ENCODE results near the gene NCOA5. TPM values are rescaled to one million over a fixed set of nuclear protein-coding genes. Genes with fewer than 3 reads are reported as not detected.

NCOA5 gene
- polyA plus RNA-seq, 1 donor (not counting 4 experiments of a cell fraction or from before 2014, with no cell fraction given), result 17.6 TPM

DNA sequence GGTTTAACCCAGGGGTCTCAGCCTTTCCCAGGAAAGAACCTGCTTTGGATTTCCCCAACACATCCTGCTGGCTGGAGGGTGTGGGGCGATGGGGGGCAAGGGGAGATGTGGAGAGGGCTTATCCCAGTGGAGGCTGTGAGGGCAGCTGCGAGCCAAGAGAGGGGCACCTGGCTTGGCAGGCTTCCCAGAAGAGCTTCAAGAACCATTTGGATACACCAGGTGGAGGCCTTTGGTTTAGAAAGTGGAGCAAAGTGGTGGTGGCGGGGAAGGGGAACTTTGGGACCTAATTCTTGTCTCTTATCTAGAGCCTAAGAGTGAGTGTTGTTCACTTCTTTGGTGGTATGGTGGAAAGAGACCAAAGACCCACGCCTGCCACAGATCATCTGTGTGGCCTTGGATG lies 40.8 kb upstream of the NCOA5 start:
- dilution Hi-C loops (cut with MboI; ENCODE audit: extremely low pct_ligation_motif_present, low sequenced_read_pairs), result loop anchor here (25.0 kb wide), 1 partner anchor 307 kb away; no protein-coding TSS in a partner anchor
- Histone ChIP-seq H3K9ac (ENCODE audit: control insufficient read depth, extremely low read depth, insufficient read depth, low read length) (no peak overlapping the region), H4K20me1 (ENCODE audit: control insufficient read depth, extremely low read depth, insufficient read depth, low read length) (no peaks in the 10 kb centered on the region), H3K9me3 (ENCODE audit: control insufficient read depth, low read depth, low read length) (no peaks in the 10 kb centered on the region), H3K4me3 (ENCODE audit: control insufficient read depth in 2 of 3, extremely low read depth in 1 of 3, insufficient read depth in 2 of 3, low read depth in 1 of 3, low read length in 3 of 3) (no peak overlapping the region), H3K27me3 (ENCODE audit: control insufficient read depth, extremely low read depth, insufficient read depth, low read length) (peaks cover 15% of the 10 kb centered on the region), H3K27ac (ENCODE audit: control insufficient read depth, insufficient read depth, low read length) (no peak overlapping the region), H3K4me2 (ENCODE audit: control insufficient read depth, extremely low read depth, insufficient read depth, low read depth, low read length) (no peak overlapping the region), H3K4me1 (ENCODE audit: control insufficient read depth, extremely low read depth, insufficient read depth, low read length) (no peaks in the 10 kb centered on the region), H3K9me1 (ENCODE audit: control insufficient read depth, extremely low read depth, insufficient read depth, low read length) (no peaks in the 10 kb centered on the region), H3K36me3 (ENCODE audit: control insufficient read depth in 2 of 2, extremely low read depth in 1 of 2, insufficient read depth in 2 of 2, low read length in 2 of 2) (peaks cover 0 to 3% of the 10 kb centered on the region in 2 experiments), H2AFZ (ENCODE audit: control insufficient read depth, low read length) (no peak overlapping the region), H3K79me2 (ENCODE audit: control insufficient read depth, insufficient read depth, low read length) (no peaks in the 10 kb centered on the region)
- FAIRE-seq (no peak), DNase-seq (ENCODE audit: low read depth, low spot score) (no peak)
- TF ChIP-seq CTCF (optimal IDR thresholded peaks at IDR 0.05 in 1 of 3, IDR thresholded peaks at IDR 0.05 in 1 of 3, conservative IDR thresholded peaks at IDR 0.05 in 1 of 3; ENCODE audit: extremely low read depth in 1 of 3, insufficient read depth in 2 of 3, low read length in 3 of 3), result no peak
- no peak for TF ChIP-seq EZH2 (IDR thresholded peaks at IDR 0.05; ENCODE audit: low read length)

DNA sequence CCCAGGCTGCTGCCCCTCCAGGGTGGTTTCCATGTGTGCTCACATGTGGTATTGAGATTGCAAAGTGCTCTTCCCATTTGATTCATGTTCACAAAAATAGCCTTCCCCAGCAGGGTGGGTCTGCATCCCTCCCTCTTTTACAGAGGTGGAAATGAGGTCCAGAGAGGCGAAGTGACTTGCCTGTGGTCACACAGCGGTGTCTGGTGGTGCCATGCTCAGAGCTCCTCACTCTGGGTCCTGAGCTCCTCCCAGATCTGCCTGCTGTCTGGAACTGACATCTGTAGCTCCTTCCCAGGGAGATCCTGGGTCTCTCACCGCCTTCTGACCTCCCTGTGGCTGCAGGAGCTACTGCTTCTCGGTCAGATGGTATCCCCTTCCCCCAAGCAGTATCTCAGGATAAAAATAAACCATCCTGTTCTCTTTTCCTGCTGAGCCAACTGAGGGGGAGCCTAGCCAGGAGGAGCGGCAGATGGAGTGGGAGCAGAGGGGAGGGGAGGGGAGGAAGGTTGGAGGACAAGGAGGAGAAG lies 40.3 kb upstream of the NCOA5 start:
- H4K20me1 ChIP-seq (ENCODE audit: control insufficient read depth, extremely low read depth, insufficient read depth, low read length), result no peaks in the 10 kb centered on the region
- FAIRE-seq (no peak), DNase-seq (ENCODE audit: low read depth, low spot score) (no peak)
- dilution Hi-C loops (cut with MboI; ENCODE audit: extremely low pct_ligation_motif_present, low sequenced_read_pairs), result loop anchor here (25.0 kb wide), 1 partner anchor 307 kb away; no protein-coding TSS in a partner anchor
- H3K9me1 ChIP-seq (ENCODE audit: control insufficient read depth, extremely low read depth, insufficient read depth, low read length), result no peaks in the 10 kb centered on the region
- no peaks in the 10 kb centered on the region for H3K79me2 ChIP-seq (ENCODE audit: control insufficient read depth, insufficient read depth, low read length)
- H3K27me3 ChIP-seq (ENCODE audit: control insufficient read depth, extremely low read depth, insufficient read depth, low read length), result peaks cover 15% of the 10 kb centered on the region
- H3K4me2 ChIP-seq (ENCODE audit: control insufficient read depth, extremely low read depth, insufficient read depth, low read depth, low read length), result no peak overlapping the region
- no peaks in the 10 kb centered on the region for H3K9me3 ChIP-seq (ENCODE audit: control insufficient read depth, low read depth, low read length)
- no peak overlapping the region for H3K4me3 ChIP-seq (ENCODE audit: control insufficient read depth in 2 of 3, extremely low read depth in 1 of 3, insufficient read depth in 2 of 3, low read depth in 1 of 3, low read length in 3 of 3)
- H3K36me3 ChIP-seq (ENCODE audit: control insufficient read depth in 2 of 2, extremely low read depth in 1 of 2, insufficient read depth in 2 of 2, low read length in 2 of 2), result peaks cover 0 to 3% of the 10 kb centered on the region in 2 experiments
- TF ChIP-seq EZH2 (IDR thresholded peaks at IDR 0.05; ENCODE audit: low read length) (no peak), CTCF (optimal IDR thresholded peaks at IDR 0.05 in 1 of 3, IDR thresholded peaks at IDR 0.05 in 1 of 3, conservative IDR thresholded peaks at IDR 0.05 in 1 of 3; ENCODE audit: extremely low read depth in 1 of 3, insufficient read depth in 2 of 3, low read length in 3 of 3) (no peak)
- no peak overlapping the region for H3K9ac ChIP-seq (ENCODE audit: control insufficient read depth, extremely low read depth, insufficient read depth, low read length)
- no peaks in the 10 kb centered on the region for H3K4me1 ChIP-seq (ENCODE audit: control insufficient read depth, extremely low read depth, insufficient read depth, low read length)
- H3K27ac ChIP-seq (ENCODE audit: control insufficient read depth, insufficient read depth, low read length), result no peak overlapping the region
- H2AFZ ChIP-seq (ENCODE audit: control insufficient read depth, low read length), result no peak overlapping the region
